Ecto neural progenitor cell (in vitro differentiated cells): ENCODE measurements around the gene STX7.

ENCODE experiments used
- DNase-seq: peaks from one replicate; pipeline ENCODE4 v3.0.0-alpha.2; 2018; ENCODE audit warnings: low spot score

The STX7 gene

GRCh38 chr6:132476688-132477087 lies 36.2 kb downstream of the STX7 start:
- DNase-seq = no peak

GRCh38 chr6:132475925-132476324 lies 37.0 kb downstream of the STX7 start:
- DNase-seq = no peak

- no peak for DNase-seq
Measured at GRCh38 chr6:132471787-132472186, 41.1 kb downstream of the STX7 start.

GRCh38 chr6:132466952-132467351 lies 46.0 kb downstream of the STX7 start:
- DNase-seq = no peak

GRCh38 chr6:132465530-132466485 lies 47.1 kb downstream of the STX7 start:
- DNase-seq = no peak

- no peak for DNase-seq
Measured at GRCh38 chr6:132464538-132465256, 48.2 kb downstream of the STX7 start.

GRCh38 chr6:132461958-132462357 lies 51.0 kb downstream of the STX7 start:
- DNase-seq = no peak

GRCh38 chr6:132459605-132459952 lies 53.3 kb downstream of the STX7 start:
- DNase-seq = no peak

GRCh38 chr6:132458887-132459604 lies 53.9 kb downstream of the STX7 start:
- DNase-seq = no peak

- peak; percentile 46 for DNase-seq
Measured at GRCh38 chr6:132456700-132457143, 56.2 kb downstream of the STX7 start.

GRCh38 chr6:132446855-132447241 lies 66.1 kb downstream of the STX7 start:
- DNase-seq = no peak

GRCh38 chr6:132446141-132446854 lies 66.6 kb downstream of the STX7 start:
- no peak for DNase-seq

GRCh38 chr6:132445201-132445951 lies 67.5 kb downstream of the STX7 start:
- no peak for DNase-seq

GRCh38 chr6:132443206-132443605 lies 69.7 kb downstream of the STX7 start:
- no peak for DNase-seq

- no peak for DNase-seq
Measured at GRCh38 chr6:132430110-132430509, 82.8 kb downstream of the STX7 start.

- DNase-seq = no peak
Measured at GRCh38 chr6:132425176-132425575, 87.7 kb downstream of the STX7 start.

GRCh38 chr6:132423839-132424238 lies 89.1 kb downstream of the STX7 start:
- no peak for DNase-seq

- DNase-seq = no peak
Measured at GRCh38 chr6:132418235-132418965, 94.5 kb downstream of the STX7 start.

- DNase-seq = no peak
Measured at GRCh38 chr6:132414761-132415160, 98.2 kb downstream of the STX7 start.

GRCh38 chr6:132414322-132414721 lies 98.6 kb downstream of the STX7 start:
- DNase-seq = no peak

GRCh38 chr6:132413499-132413802 lies 99.5 kb downstream of the STX7 start:
- DNase-seq = no peak
